Activated CD4-positive, alpha-beta T cell treated with anti-CD3 and anti-CD28 coated beads, Interleukin-10, Interleukin-2, amounts not matched to agents 100 ng/mL and 50 ng/mL, durations not matched to agents 16 hours and 8 hours (primary cell): ENCODE measurements around the gene CCL26.
"Not testable (repeated sequence)": the region's sequence is repeated elsewhere in the genome, so short reads cannot be mapped to it uniquely, and the experiment has no call there.

Experiments used
- DNase-seq: peaks from one replicate; pipeline ENCODE4 v3.0.0-alpha.2; 2020

The CCL26 gene

GRCh38 chr7:75789361-75789924 lies 17.4 kb upstream of the CCL26 start:
- no peak for DNase-seq

GRCh38 chr7:75788154-75788847 lies 16.3 kb upstream of the CCL26 start:
- not testable (repeated sequence) for DNase-seq

GRCh38 chr7:75783058-75783457 lies 11.0 kb upstream of the CCL26 start:
- DNase-seq: not testable (repeated sequence)

- DNase-seq: not testable (repeated sequence)
These were observed 8.7 kb upstream of the CCL26 start for GRCh38 chr7:75780647-75781273.

GRCh38 chr7:75779516-75779915 lies 7.5 kb upstream of the CCL26 start:
- not testable (repeated sequence) for DNase-seq

GRCh38 chr7:75779035-75779434 lies 7.0 kb upstream of the CCL26 start:
- not testable (repeated sequence) for DNase-seq

GRCh38 chr7:75776295-75776971 lies 4.4 kb upstream of the CCL26 start:
- DNase-seq: peak; percentile 89

GRCh38 chr7:75773958-75774357 lies 1.9 kb upstream of the CCL26 start:
- DNase-seq: not testable (repeated sequence)

- DNase-seq: no peak
These were observed 787 bp downstream of the CCL26 start for GRCh38 chr7:75771224-75771623.

- peak; percentile 41 for DNase-seq
These were observed 9.6 kb downstream of the CCL26 start for GRCh38 chr7:75762350-75762917.

GRCh38 chr7:75761801-75762200 lies 10.2 kb downstream of the CCL26 start:
- not testable (repeated sequence) for DNase-seq

GRCh38 chr7:75758491-75758890 lies 13.5 kb downstream of the CCL26 start:
- DNase-seq: no peak

GRCh38 chr7:75757860-75758259 lies 14.2 kb downstream of the CCL26 start:
- DNase-seq: no peak

- peak; percentile 18 for DNase-seq
These were observed 14.9 kb downstream of the CCL26 start for GRCh38 chr7:75756991-75757676.

GRCh38 chr7:75756206-75756990 lies 15.6 kb downstream of the CCL26 start:
- no peak for DNase-seq

GRCh38 chr7:75743455-75743859 lies 28.6 kb downstream of the CCL26 start:
- DNase-seq: no peak

- DNase-seq: no peak
These were observed 31.0 kb downstream of the CCL26 start for GRCh38 chr7:75740846-75741497.

GRCh38 chr7:75739796-75740672 lies 32.0 kb downstream of the CCL26 start:
- no peak for DNase-seq

GRCh38 chr7:75738975-75739795 lies 32.8 kb downstream of the CCL26 start:
- peak; percentile 99 for DNase-seq
